GM12878 (cell line): ENCODE measurements around the gene ITPRIPL1.

Experiments used
- CHD4 ChIP-seq: fragments of 200-600 bp; sonication (generic); IDR thresholded peaks from 2 replicates; pipeline ENCODE4 v1.6.1; 2016; ENCODE audit warnings: mild to moderate bottlenecking
- CREM ChIP-seq: IDR thresholded peaks from 2 replicates; pipeline ENCODE4 v1.6.1; 2014; ENCODE audit warnings: antibody characterized with exemption, low read depth
- CTCF ChIP-seq, 3 experiments: IDR thresholded peaks in 2 of 3; conservative IDR thresholded peaks in 1 of 3; 2 replicates each; pipeline ENCODE4 v1.5.1; 2011; ENCODE audit warnings: low read depth in 3 of 3, low read length in 3 of 3, mild to moderate bottlenecking in 3 of 3, control low read depth in 2 of 3, moderate library complexity in 2 of 3, inconsistent platforms in 1 of 3, mixed read lengths in 1 of 3; ENCODE audit not compliant: control insufficient read depth in 2 of 3, insufficient read depth in 1 of 3; ENCODE audit errors: extremely low read depth in 1 of 3
- FOXM1 ChIP-seq: IDR thresholded peaks from 2 replicates; pipeline ENCODE4 v1.6.1; 2012; ENCODE audit warnings: low read depth, mild to moderate bottlenecking, inconsistent platforms, low read length, moderate library complexity
- POLR2A ChIP-seq: IDR thresholded peaks from 2 replicates; pipeline ENCODE4 v1.6.1; 2011; ENCODE audit warnings: low read depth, mild to moderate bottlenecking, low read length
- YBX1 ChIP-seq: fragments of 450-650 bp; IDR thresholded peaks from 2 replicates; pipeline ENCODE4 v1.6.1; 2016; ENCODE audit warnings: antibody characterized with exemption
- ZBTB11 ChIP-seq: fragments of 450-650 bp; formaldehyde crosslinking; IDR thresholded peaks from 2 replicates; pipeline ENCODE4 v1.5.0; 2022; ENCODE audit warnings: mild to moderate bottlenecking, missing genetic modification characterization
- ZNF592 ChIP-seq: fragments of 450-650 bp; IDR thresholded peaks from 2 replicates; pipeline ENCODE4 v1.6.1; 2017; ENCODE audit warnings: mild to moderate bottlenecking, moderate library complexity

- TF ChIP-seq CTCF (IDR thresholded peaks at IDR 0.05 in 2 of 3, conservative IDR thresholded peaks at IDR 0.05 in 1 of 3; ENCODE audit: control insufficient read depth in 2 of 3, extremely low read depth in 1 of 3, insufficient read depth in 1 of 3, low read depth in 3 of 3, low read length in 3 of 3) (no peak), CREM (no peak), POLR2A (no peak), ZBTB11 (CRISPR knock-in tag) (no peak), ZNF592 (no peak), YBX1 (no peak), CHD4 (no peak), FOXM1 (no peak)
Measured at GRCh38 chr2:96329874-96330273, 4.8 kb downstream of the ITPRIPL1 start.
